Hematopoietic multipotent progenitor cell treated with erythropoietin and hydrocortisone succinate and interleukin-3 and kit ligand, for 6 days (in vitro differentiated cells): ENCODE results near the gene OR51E1.

ENCODE experiments used
- DNase-seq: peaks from one replicate; pipeline ENCODE4 v3.0.0-alpha.2; 2015

Gene OR51E1

GRCh38 chr11:4654635-4655369, 11.0 kb downstream of the OR51E1 start:
- no peak for DNase-seq

- peak; percentile 62 for DNase-seq
Measured at GRCh38 chr11:4658629-4659445, 15.1 kb downstream of the OR51E1 start.

- no peak for DNase-seq
Measured at GRCh38 chr11:4662876-4663275, 19.1 kb downstream of the OR51E1 start.

- DNase-seq: no peak
Measured at GRCh38 chr11:4664183-4664582, 20.4 kb downstream of the OR51E1 start.

- DNase-seq: no peak
Measured at GRCh38 chr11:4664786-4665185, 21.0 kb downstream of the OR51E1 start.

- no peak for DNase-seq
Measured at GRCh38 chr11:4665424-4665823, 21.6 kb downstream of the OR51E1 start.

- no peak for DNase-seq
Measured at GRCh38 chr11:4671741-4672140, 28.0 kb downstream of the OR51E1 start.

GRCh38 chr11:4672470-4672869, 28.7 kb downstream of the OR51E1 start:
- no peak for DNase-seq

GRCh38 chr11:4673781-4674180, 30.0 kb downstream of the OR51E1 start:
- no peak for DNase-seq

GRCh38 chr11:4677948-4678347, 34.2 kb downstream of the OR51E1 start:
- DNase-seq: no peak

- DNase-seq: no peak
Measured at GRCh38 chr11:4680341-4680740, 36.6 kb downstream of the OR51E1 start.

GRCh38 chr11:4682623-4683419, 39.0 kb downstream of the OR51E1 start:
- no peak for DNase-seq

GRCh38 chr11:4684631-4685285, 41.0 kb downstream of the OR51E1 start:
- DNase-seq: no peak

- DNase-seq: no peak
Measured at GRCh38 chr11:4695442-4695841, 51.7 kb downstream of the OR51E1 start.

- no peak for DNase-seq
Measured at GRCh38 chr11:4697585-4697984, 53.8 kb downstream of the OR51E1 start, which contains the start of gene OR51E2. TSS of gene OR51E2 (minus strand) at chr11:4697853. CDS start at chr11:4682711, 15,142 bp downstream.

GRCh38 chr11:4699697-4700435, 56.1 kb downstream of the OR51E1 start:
- DNase-seq: no peak

- DNase-seq: no peak
Measured at GRCh38 chr11:4700436-4700820, 56.6 kb downstream of the OR51E1 start.

- DNase-seq: no peak
Measured at GRCh38 chr11:4704054-4704789, 60.4 kb downstream of the OR51E1 start, which contains the start of gene MMP26. TSS of gene MMP26 (plus strand) at chr11:4704784.

GRCh38 chr11:4704790-4705334, 61.1 kb downstream of the OR51E1 start:
- no peak for DNase-seq
